SK-N-SH (cell line): ENCODE data around the gene CAMK4. TPM values are rescaled to one million over a fixed set of nuclear protein-coding genes. Genes with fewer than 3 reads are reported as not detected.

ENCODE experiments used
- CTCF ChIA-PET: fragments of 300-600, 350-600 bp; formaldehyde crosslinking; extraction: SDS; loops from one replicate; lab custom pipeline; 2021; lab: Yijun Ruan, JAX
- POLR2A ChIA-PET: fragments of 350-600 bp; sonication (Branson Sonifier 250); formaldehyde crosslinking; extraction: SDS; loops from one replicate; lab custom pipeline; 2020; ENCODE audit warnings: antibody characterized with exemption, inconsistent platforms; lab: Yijun Ruan, JAX
- DNase-seq: peaks from one replicate; pipeline ENCODE4 v3.0.0; 2012
- H2AFZ ChIP-seq: fragments of 200-600 bp; sonication (generic); 2 replicates; pipeline ENCODE4 v1.8.1; 2016; ENCODE audit warnings: antibody characterized with exemption, mild to moderate bottlenecking, low read depth
- H3F3A ChIP-seq: fragments of 200-600 bp; sonication (generic); replicated peaks from 2 replicates; pipeline ENCODE3; 2016; ENCODE audit warnings: antibody characterized with exemption, mild to moderate bottlenecking; ENCODE audit not compliant: insufficient read depth
- H3K27ac ChIP-seq, 2 experiments: fragments of 200-500 bp in 1 of 2; fragments of 200-600 bp in 1 of 2; sonication (Bioruptor generic) in 1 of 2; sonication (generic), shearing (Covaris generic) in 1 of 2; 2 replicates each; pipeline versions ENCODE4 v1.5.1 to v1.6.1; 2014 to 2016; ENCODE audit warnings: low read depth in 2 of 2, inconsistent platforms in 1 of 2, low read length in 1 of 2, mild to moderate bottlenecking in 1 of 2, mixed read lengths in 1 of 2
- H3K27me3 ChIP-seq: fragments of 200-600 bp; sonication (generic), shearing (Covaris generic); 2 replicates; pipeline ENCODE4 v1.6.1; 2016; ENCODE audit warnings: mixed run types; ENCODE audit not compliant: insufficient read depth
- H3K36me3 ChIP-seq, 2 experiments: fragments of 200-500 bp in 1 of 2; fragments of 200-600 bp in 1 of 2; sonication (Bioruptor generic) in 1 of 2; sonication (generic) in 1 of 2; replicated peaks in 1 of 2; 2 replicates each; pipeline versions ENCODE3 to v1.5.1; 2014 to 2016; ENCODE audit warnings: low read length in 1 of 2, mild to moderate bottlenecking in 1 of 2; ENCODE audit not compliant: insufficient read depth in 2 of 2, control insufficient read depth in 1 of 2
- H3K4me1 ChIP-seq, 2 experiments: fragments of 200-500 bp in 1 of 2; fragments of 200-600 bp in 1 of 2; sonication (Bioruptor generic) in 1 of 2; sonication (generic), shearing (Covaris generic) in 1 of 2; 2 replicates each; pipeline versions ENCODE4 v1.5.1 to v1.6.1; 2014 to 2016; ENCODE audit warnings: low read depth in 1 of 2, low read length in 1 of 2, mixed run types in 1 of 2; ENCODE audit not compliant: insufficient read depth in 2 of 2, control insufficient read depth in 1 of 2
- H3K4me2 ChIP-seq: fragments of 200-600 bp; sonication (generic), shearing (Covaris generic); 2 replicates; pipeline ENCODE4 v1.6.1; 2017; ENCODE audit warnings: mixed run types
- H3K4me3 ChIP-seq, 2 experiments: fragments of 200-500 bp in 1 of 2; fragments of 200-600 bp in 1 of 2; sonication (Bioruptor generic) in 1 of 2; sonication (generic), shearing (Covaris generic) in 1 of 2; 2 replicates each; pipeline versions ENCODE4 v1.5.1 to v1.8.1; 2014 to 2016; ENCODE audit warnings: low read depth in 2 of 2, inconsistent platforms in 1 of 2, low read length in 1 of 2, mild to moderate bottlenecking in 1 of 2, mixed read lengths in 1 of 2, moderate library complexity in 1 of 2
- H3K79me2 ChIP-seq: fragments of 200-600 bp; sonication (generic); 2 replicates; pipeline ENCODE4 v1.8.1; 2017; ENCODE audit warnings: mild to moderate bottlenecking; ENCODE audit not compliant: insufficient read depth
- H3K9ac ChIP-seq: fragments of 200-600 bp; sonication (generic); 2 replicates; pipeline ENCODE4 v1.6.1; 2017; ENCODE audit warnings: mixed run types
- H3K9me2 ChIP-seq: fragments of 200-600 bp; sonication (generic); 2 replicates; pipeline ENCODE4 v1.6.1; 2017; ENCODE audit warnings: mixed run types
- H3K9me3 ChIP-seq: fragments of 200-600 bp; sonication (generic); 2 replicates; pipeline ENCODE4 v1.6.1; 2017; ENCODE audit warnings: mixed run types, mild to moderate bottlenecking, moderate library complexity
- H4K20me1 ChIP-seq: fragments of 200-600 bp; sonication (generic); 2 replicates; pipeline ENCODE4 v1.6.1; 2017; ENCODE audit warnings: mild to moderate bottlenecking, mixed run types; ENCODE audit not compliant: insufficient read depth
- CHD2 ChIP-seq: fragments of 150-350 bp; IDR thresholded peaks from 2 replicates; pipeline ENCODE4 v1.6.1; 2018; ENCODE audit warnings: low read length; ENCODE audit not compliant: partially characterized antibody
- ELF1 ChIP-seq: IDR thresholded peaks from 2 replicates; pipeline ENCODE4 v1.4.0; 2012
- EP300 ChIP-seq, 2 experiments: IDR thresholded peaks; 2 replicates each; pipeline versions ENCODE4 v1.4.0 to v1.6.1; 2012; ENCODE audit warnings: borderline replicate concordance in 1 of 2, low read depth in 1 of 2, low read length in 1 of 2
- GATA2 ChIP-seq: sonication (generic); formaldehyde crosslinking; IDR thresholded peaks from 2 replicates; pipeline ENCODE4 v1.5.0; 2020; ENCODE audit warnings: mild to moderate bottlenecking, missing genetic modification reagents
- NFIC ChIP-seq: IDR thresholded peaks from 2 replicates; pipeline ENCODE4 v1.4.0; 2012; ENCODE audit warnings: borderline replicate concordance
- NRF1 ChIP-seq: IDR thresholded peaks from 2 replicates; pipeline ENCODE4 v1.6.1; 2012; ENCODE audit warnings: low read depth, mild to moderate bottlenecking, low read length
- POLR2AphosphoS5 ChIP-seq: IDR thresholded peaks from 2 replicates; pipeline ENCODE4 v1.6.1; 2012; ENCODE audit warnings: low read depth, low read length
- RCOR1 ChIP-seq: fragments of 150-350 bp; IDR thresholded peaks from 2 replicates; pipeline ENCODE4 v1.6.1; 2017; ENCODE audit warnings: antibody characterized with exemption, low read length
- RXRA ChIP-seq: IDR thresholded peaks from 2 replicates; pipeline ENCODE4 v1.4.0; 2012; ENCODE audit warnings: low read depth, mild to moderate bottlenecking, borderline replicate concordance
- SIN3A ChIP-seq: IDR thresholded peaks from 2 replicates; pipeline ENCODE4 v1.6.1; 2012; ENCODE audit warnings: low read depth, mild to moderate bottlenecking, low read length, moderate library complexity, borderline replicate concordance
- TAF1 ChIP-seq: IDR thresholded peaks from 2 replicates; pipeline ENCODE4 v1.6.1; 2012; ENCODE audit warnings: low read depth, mild to moderate bottlenecking, low read length, moderate library complexity, borderline replicate concordance
- TCF12 ChIP-seq: IDR thresholded peaks from 2 replicates; pipeline ENCODE4 v1.4.0; 2012
- YY1 ChIP-seq: IDR thresholded peaks from 2 replicates; pipeline ENCODE4 v1.4.0; 2012; ENCODE audit warnings: low read depth, mild to moderate bottlenecking
- WGBS: methylation state at CpG from one replicate; pipeline ENCODE4 v1.1.6; 2017; ENCODE audit warnings: low lambda C conversion rate; 5-methylcytosine and 5-hydroxymethylcytosine counted together
- polyA plus RNA-seq, 3 experiments: library from polyadenylated mRNA; depleted of rRNA; stranded (reverse); fragments of >200 nt; gene quantifications; 2 replicates each; pipeline ENCODE4 v1.2.3, GENCODE V29; 2012
- TF ChIP-seq, protein P1 (sequence below): IDR thresholded peaks from 2 replicates; pipeline ENCODE4 v1.4.0; 2012; ENCODE audit warnings: low read depth, borderline replicate concordance
- TF ChIP-seq, protein P2 (sequence below): IDR thresholded peaks from 2 replicates; pipeline ENCODE4 v1.6.1; 2012; ENCODE audit warnings: mild to moderate bottlenecking, low read depth, low read length, moderate library complexity
- TF ChIP-seq, protein P3 (sequence below): IDR thresholded peaks from 2 replicates; pipeline ENCODE4 v1.4.0; 2012; ENCODE audit warnings: low read depth

The CAMK4 gene
- polyA plus RNA-seq, 1 of the 3 experiments (the other 2 are of a cell fraction), result 4.1 TPM

DNA sequence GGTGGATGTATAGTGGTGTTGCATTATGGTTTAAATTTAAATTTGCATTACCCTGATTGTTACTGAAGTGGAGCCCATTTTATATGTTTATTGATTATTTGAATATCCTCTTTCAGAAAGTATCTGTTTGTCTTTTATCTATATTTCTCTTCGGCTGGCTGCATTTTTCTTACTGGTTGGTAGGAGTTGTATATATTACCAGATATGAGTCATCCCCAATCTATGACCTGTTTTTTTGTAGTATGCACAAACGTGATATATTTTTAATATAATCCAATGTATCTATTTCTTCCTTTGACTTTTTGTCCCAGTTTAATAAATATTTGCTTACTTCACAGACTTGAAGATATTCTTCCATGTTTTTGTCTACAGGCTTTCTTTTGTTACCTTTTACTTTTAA lies 29.3 kb upstream of the CAMK4 start:
- TF ChIP-seq TAF1 (no peak), NRF1 (no peak), NFIC (no peak), RXRA (no peak), CHD2 (no peak), YY1 (no peak), SIN3A (no peak), TCF12 (no peak), RCOR1 (no peak), GATA2 (CRISPR knock-in tag) (no peak), ELF1 (no peak), POLR2AphosphoS5 (no peak), EP300 (IDR thresholded peaks at IDR 0.05; ENCODE audit: borderline replicate concordance in 1 of 2, low read depth in 1 of 2, low read length in 1 of 2) (no peak)
- TF ChIP-seq, protein P1, sequence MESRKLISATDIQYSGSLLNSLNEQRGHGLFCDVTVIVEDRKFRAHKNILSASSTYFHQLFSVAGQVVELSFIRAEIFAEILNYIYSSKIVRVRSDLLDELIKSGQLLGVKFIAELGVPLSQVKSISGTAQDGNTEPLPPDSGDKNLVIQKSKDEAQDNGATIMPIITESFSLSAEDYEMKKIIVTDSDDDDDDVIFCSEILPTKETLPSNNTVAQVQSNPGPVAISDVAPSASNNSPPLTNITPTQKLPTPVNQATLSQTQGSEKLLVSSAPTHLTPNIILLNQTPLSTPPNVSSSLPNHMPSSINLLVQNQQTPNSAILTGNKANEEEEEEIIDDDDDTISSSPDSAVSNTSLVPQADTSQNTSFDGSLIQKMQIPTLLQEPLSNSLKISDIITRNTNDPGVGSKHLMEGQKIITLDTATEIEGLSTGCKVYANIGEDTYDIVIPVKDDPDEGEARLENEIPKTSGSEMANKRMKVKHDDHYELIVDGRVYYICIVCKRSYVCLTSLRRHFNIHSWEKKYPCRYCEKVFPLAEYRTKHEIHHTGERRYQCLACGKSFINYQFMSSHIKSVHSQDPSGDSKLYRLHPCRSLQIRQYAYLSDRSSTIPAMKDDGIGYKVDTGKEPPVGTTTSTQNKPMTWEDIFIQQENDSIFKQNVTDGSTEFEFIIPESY, result no peak
- TF ChIP-seq, protein P2, sequence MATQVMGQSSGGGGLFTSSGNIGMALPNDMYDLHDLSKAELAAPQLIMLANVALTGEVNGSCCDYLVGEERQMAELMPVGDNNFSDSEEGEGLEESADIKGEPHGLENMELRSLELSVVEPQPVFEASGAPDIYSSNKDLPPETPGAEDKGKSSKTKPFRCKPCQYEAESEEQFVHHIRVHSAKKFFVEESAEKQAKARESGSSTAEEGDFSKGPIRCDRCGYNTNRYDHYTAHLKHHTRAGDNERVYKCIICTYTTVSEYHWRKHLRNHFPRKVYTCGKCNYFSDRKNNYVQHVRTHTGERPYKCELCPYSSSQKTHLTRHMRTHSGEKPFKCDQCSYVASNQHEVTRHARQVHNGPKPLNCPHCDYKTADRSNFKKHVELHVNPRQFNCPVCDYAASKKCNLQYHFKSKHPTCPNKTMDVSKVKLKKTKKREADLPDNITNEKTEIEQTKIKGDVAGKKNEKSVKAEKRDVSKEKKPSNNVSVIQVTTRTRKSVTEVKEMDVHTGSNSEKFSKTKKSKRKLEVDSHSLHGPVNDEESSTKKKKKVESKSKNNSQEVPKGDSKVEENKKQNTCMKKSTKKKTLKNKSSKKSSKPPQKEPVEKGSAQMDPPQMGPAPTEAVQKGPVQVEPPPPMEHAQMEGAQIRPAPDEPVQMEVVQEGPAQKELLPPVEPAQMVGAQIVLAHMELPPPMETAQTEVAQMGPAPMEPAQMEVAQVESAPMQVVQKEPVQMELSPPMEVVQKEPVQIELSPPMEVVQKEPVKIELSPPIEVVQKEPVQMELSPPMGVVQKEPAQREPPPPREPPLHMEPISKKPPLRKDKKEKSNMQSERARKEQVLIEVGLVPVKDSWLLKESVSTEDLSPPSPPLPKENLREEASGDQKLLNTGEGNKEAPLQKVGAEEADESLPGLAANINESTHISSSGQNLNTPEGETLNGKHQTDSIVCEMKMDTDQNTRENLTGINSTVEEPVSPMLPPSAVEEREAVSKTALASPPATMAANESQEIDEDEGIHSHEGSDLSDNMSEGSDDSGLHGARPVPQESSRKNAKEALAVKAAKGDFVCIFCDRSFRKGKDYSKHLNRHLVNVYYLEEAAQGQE, result no peak
- TF ChIP-seq, protein P3, sequence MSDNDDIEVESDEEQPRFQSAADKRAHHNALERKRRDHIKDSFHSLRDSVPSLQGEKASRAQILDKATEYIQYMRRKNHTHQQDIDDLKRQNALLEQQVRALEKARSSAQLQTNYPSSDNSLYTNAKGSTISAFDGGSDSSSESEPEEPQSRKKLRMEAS, result no peak
- Histone ChIP-seq H3K79me2 (no peaks in the 10 kb centered on the region), H2AFZ (no peak overlapping the region), H3K27ac (no peak overlapping the region), H3F3A (no peaks in the 10 kb centered on the region), H3K4me2 (no peak overlapping the region), H3K36me3 (no peaks in the 10 kb centered on the region), H3K4me1 (peaks cover 0 to 4% of the 10 kb centered on the region in 2 experiments; a peak in 1 of 4 replicates), H3K27me3 (no peaks in the 10 kb centered on the region; the same call in 1 of the 2 replicates), H3K9ac (no peak overlapping the region), H3K4me3 (no peak overlapping the region), H3K9me2 (no peaks in the 10 kb centered on the region), H4K20me1 (no peaks in the 10 kb centered on the region), H3K9me3 (no peaks in the 10 kb centered on the region)
- ChIA-PET CTCF (no interaction called here), POLR2A (no interaction called here)
- 73% methylated on average over 2 of the region's 2 CpGs for WGBS
- DNase-seq, result no peak
